Fibroblast of villous mesenchyme (primary cell): ENCODE results near the gene SLC25A48. TPM values are rescaled to one million over a fixed set of nuclear protein-coding genes. Genes with fewer than 3 reads are reported as not detected.

Experiments
- DNase-seq: peaks from one replicate; pipeline ENCODE4 v3.0.0-alpha.2; 2010; ENCODE audit warnings: low read depth
- H3K4me3 ChIP-seq: 2 replicates; pipeline ENCODE4 v1.5.1; 2011; ENCODE audit warnings: low read depth, mild to moderate bottlenecking, low read length
- total RNA-seq: library from RNA; depleted of rRNA; stranded (reverse); fragments of >200 nt; gene quantifications from 2 replicates; pipeline ENCODE4 v1.2.3, GENCODE V29; 2012
- TF ChIP-seq, protein P1 (sequence below): IDR thresholded peaks from 2 replicates; pipeline ENCODE4 v1.5.1; 2012; ENCODE audit warnings: low read depth, mild to moderate bottlenecking, low read length; ENCODE audit not compliant: insufficient read depth

SLC25A48 gene
- total RNA-seq, 1 donor = not detected

DNA sequence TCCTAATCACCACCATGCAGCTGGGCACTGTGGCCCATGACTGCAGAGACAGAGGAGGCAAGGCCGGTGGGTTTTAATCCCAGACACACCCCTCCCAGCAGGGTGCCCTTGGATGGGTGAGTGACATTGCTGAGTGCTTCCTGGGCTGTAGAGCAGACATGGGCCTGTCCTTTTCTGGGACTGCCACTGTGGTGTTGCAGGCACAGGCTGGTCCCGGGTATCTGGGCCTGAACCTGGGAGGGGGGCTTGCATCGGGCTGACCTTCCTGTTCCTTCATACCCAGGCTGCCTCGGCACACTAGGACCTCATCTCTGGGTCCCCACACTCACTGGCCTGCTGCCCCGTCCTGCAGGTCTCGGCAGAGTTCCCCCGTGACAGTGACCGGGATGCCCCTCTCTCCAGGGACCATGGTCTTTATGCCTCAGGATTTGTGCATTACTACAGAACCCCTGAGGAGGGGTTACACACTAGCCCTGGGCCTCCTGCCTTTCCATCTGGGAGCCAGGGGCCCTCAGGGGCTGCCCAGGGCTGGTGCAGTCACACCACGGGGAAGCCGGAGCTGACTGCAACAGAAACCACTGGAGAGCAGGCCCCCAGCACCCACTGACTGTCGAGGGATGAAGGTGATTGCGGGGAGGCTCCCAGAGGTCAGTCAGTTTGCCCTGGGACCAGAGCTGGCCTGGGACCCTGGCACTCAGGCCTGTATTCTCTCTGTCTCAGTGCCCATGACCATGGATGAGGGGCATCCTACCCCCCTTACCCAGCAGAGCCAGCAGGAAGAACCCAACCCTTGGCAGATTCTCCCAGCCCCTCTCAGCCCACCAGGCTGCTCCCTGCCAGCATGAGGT is 8.9 kb upstream of the SLC25A48 start:
- DNase-seq = no peak
- TF ChIP-seq, protein P1, sequence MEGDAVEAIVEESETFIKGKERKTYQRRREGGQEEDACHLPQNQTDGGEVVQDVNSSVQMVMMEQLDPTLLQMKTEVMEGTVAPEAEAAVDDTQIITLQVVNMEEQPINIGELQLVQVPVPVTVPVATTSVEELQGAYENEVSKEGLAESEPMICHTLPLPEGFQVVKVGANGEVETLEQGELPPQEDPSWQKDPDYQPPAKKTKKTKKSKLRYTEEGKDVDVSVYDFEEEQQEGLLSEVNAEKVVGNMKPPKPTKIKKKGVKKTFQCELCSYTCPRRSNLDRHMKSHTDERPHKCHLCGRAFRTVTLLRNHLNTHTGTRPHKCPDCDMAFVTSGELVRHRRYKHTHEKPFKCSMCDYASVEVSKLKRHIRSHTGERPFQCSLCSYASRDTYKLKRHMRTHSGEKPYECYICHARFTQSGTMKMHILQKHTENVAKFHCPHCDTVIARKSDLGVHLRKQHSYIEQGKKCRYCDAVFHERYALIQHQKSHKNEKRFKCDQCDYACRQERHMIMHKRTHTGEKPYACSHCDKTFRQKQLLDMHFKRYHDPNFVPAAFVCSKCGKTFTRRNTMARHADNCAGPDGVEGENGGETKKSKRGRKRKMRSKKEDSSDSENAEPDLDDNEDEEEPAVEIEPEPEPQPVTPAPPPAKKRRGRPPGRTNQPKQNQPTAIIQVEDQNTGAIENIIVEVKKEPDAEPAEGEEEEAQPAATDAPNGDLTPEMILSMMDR = no peak
- no peak overlapping the region for H3K4me3 ChIP-seq

DNA sequence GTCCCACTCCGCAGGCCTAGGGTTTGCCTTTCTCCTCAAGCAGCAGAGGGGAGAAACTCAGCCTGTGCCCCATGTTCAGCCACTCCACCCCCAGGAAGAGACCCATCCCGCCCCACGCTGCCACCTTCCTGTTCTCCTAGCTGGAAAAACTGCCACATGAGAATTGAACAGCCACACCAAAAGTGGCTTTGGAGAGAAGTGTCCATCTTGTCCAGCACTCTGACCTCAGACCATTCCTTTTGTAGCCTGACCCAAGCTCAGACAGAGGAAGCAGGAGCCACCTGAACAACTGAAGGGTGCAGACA is 8.3 kb upstream of the SLC25A48 start:
- H3K4me3 ChIP-seq = no peak overlapping the region
- no peak for DNase-seq
- TF ChIP-seq, protein P1 = no peak

DNA sequence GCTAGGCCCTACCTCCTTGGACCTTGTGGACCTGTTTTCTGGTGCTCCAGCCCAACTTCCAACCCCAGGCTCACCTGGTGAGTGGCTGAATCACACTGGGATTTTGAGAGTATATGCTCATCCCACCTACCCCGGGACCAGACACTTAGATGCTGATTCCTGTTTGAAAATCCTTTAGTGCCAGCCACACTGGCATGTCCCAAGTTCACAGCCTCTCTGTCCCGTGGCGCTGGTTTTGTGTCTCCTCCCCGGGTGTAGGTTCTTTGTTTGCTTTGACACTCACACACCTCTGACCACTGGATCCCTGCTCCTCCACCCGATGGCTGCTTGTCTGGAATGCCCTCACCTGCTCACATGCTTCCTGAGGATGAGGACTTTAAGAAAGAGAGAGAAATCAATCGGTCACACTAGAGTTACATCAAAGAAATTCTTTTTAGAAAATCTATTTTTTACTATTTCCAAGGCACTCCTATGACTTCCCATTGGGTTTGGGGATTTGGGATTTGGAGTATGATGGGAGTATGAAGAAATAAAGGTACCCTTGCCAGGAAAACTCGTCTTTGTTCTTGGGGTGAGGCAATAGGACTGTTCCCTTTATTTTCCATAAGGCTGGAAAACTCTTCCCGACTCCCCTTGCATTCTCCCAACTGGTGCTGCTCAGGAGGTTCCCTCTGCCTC is 7.3 kb upstream of the SLC25A48 start:
- TF ChIP-seq, protein P1 = no peak
- H3K4me3 ChIP-seq = no peak overlapping the region
- no peak for DNase-seq

GRCh38 chr5:135827965-135828781 is 6.3 kb upstream of the SLC25A48 start:
- TF ChIP-seq, protein P1 = no peak
- no peak for DNase-seq

DNA sequence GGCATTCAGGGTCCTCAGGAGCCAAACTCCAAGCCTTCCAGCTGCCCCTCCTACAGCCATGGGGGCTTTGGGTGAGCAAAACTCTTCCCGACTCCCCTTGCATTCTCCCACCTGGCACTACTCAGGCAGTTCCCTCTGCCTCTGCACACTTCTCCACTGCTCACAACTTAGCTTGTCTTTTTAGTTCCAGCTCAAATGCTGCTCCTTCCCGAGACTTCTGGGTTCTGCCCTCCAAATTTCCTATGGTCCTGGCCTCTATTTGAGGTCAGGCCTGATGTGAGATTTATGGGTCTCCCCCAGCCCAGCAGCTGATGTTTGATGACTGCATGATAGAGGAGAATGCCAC is 5.7 kb upstream of the SLC25A48 start:
- TF ChIP-seq, protein P1 = no peak
- DNase-seq = no peak
- H3K4me3 ChIP-seq = no peak overlapping the region

More at GRCh38 chr5:135827965-135828781, 6.3 kb upstream of the SLC25A48 start:
- no peak overlapping the region for H3K4me3 ChIP-seq

- no peak overlapping the region for H3K4me3 ChIP-seq
- DNase-seq = no peak
- TF ChIP-seq, protein P1 = no peak
These were observed 5.3 kb upstream of the SLC25A48 start for GRCh38 chr5:135829179-135829578.
